ENCODE data around the gene C5orf52.
A peak's percentile ranks its signal among the peaks of the same experiment; 100 is the strongest.

Gene C5orf52

GRCh38 chr5:157708866-157709265 is 37.5 kb downstream of the C5orf52 start:
- TF ChIP-seq ZBTB26 (tag by site-specific recombination; optimal IDR thresholded peaks at IDR 0.05) (peak; percentile 14), ZBTB48 (tag by site-specific recombination; IDR thresholded peaks at IDR 0.05) (no peak)
- H3K4me1 ChIP-seq (ENCODE audit: control insufficient read depth, insufficient read depth, low read length): no peaks in the 10 kb centered on the region

GRCh38 chr5:157709346-157709745 is 38.0 kb downstream of the C5orf52 start:
- H3K9me3 ChIP-seq (ENCODE audit: control insufficient read depth, insufficient read depth, low read depth, low read length): no peaks in the 10 kb centered on the region
- H3K27ac ChIP-seq (ENCODE audit: extremely low read depth, low read depth, low read length): no peak overlapping the region
- H3K36me3 ChIP-seq (ENCODE audit: control insufficient read depth in 2 of 2, insufficient read depth in 1 of 2, low read length in 2 of 2): no peaks in the 10 kb centered on the region
- ChIA-PET CTCF (interaction anchor here (1.2 kb wide), 1 partner anchor 9 kb away, joined by 5 read pairs; no protein-coding TSS in a partner anchor), POLR2A (no interaction called here)
- TF ChIP-seq ZBTB10 (tag by site-specific recombination; IDR thresholded peaks at IDR 0.05): no peak
- no peak for TF ChIP-seq ZSCAN18 (tag by site-specific recombination; IDR thresholded peaks at IDR 0.05)
- no peak for TF ChIP-seq ZNF623 (tag by site-specific recombination; IDR thresholded peaks at IDR 0.05)
- H3K4me1 ChIP-seq (ENCODE audit: control insufficient read depth, insufficient read depth, low read length): no peaks in the 10 kb centered on the region
- no peak overlapping the region for H3K4me3 ChIP-seq (ENCODE audit: low read depth, low read length)

More at GRCh38 chr5:157708866-157709265, 37.5 kb downstream of the C5orf52 start:
- CTCF ChIA-PET: interaction anchor here (1.2 kb wide), 1 partner anchor 10 kb away, joined by 5 read pairs; no protein-coding TSS in a partner anchor
- H3K27ac ChIP-seq (ENCODE audit: extremely low read depth, low read depth, low read length): no peak overlapping the region
- no peak overlapping the region for H3K4me3 ChIP-seq (ENCODE audit: low read depth, low read length)
- H3K36me3 ChIP-seq (ENCODE audit: control insufficient read depth in 2 of 2, insufficient read depth in 1 of 2, low read length in 2 of 2): no peaks in the 10 kb centered on the region
- H3K9me3 ChIP-seq (ENCODE audit: control insufficient read depth, insufficient read depth, low read depth, low read length): no peaks in the 10 kb centered on the region
- POLR2A ChIA-PET: no interaction called here

- ChIA-PET CTCF (no interaction called here), POLR2A (no interaction called here)
- Histone ChIP-seq H3K9me3 (ENCODE audit: control insufficient read depth, insufficient read depth, low read depth, low read length) (no peaks in the 10 kb centered on the region), H3K4me1 (ENCODE audit: control insufficient read depth, insufficient read depth, low read length) (no peaks in the 10 kb centered on the region), H3K36me3 (ENCODE audit: control insufficient read depth in 2 of 2, insufficient read depth in 1 of 2, low read length in 2 of 2) (no peaks in the 10 kb centered on the region), H3K4me3 (ENCODE audit: low read depth, low read length) (no peak overlapping the region), H3K27ac (ENCODE audit: extremely low read depth, low read depth, low read length) (no peak overlapping the region)
- TF ChIP-seq ZNF610 (tag by site-specific recombination; IDR thresholded peaks at IDR 0.05; ENCODE audit: borderline replicate concordance) (no peak), ZBTB20 (tag by site-specific recombination; IDR thresholded peaks at IDR 0.05) (no peak), ZNF26 (tag by site-specific recombination; IDR thresholded peaks at IDR 0.05) (no peak), PATZ1 (tag by site-specific recombination; IDR thresholded peaks at IDR 0.05) (no peak), TRIM28 (IDR thresholded peaks at IDR 0.05; ENCODE audit: borderline replicate concordance, low read length) (no peak), YY1 (tag by site-specific recombination; IDR thresholded peaks at IDR 0.05) (no peak), ZNF677 (tag by site-specific recombination; IDR thresholded peaks at IDR 0.05) (no peak), ZEB2 (tag by site-specific recombination; IDR thresholded peaks at IDR 0.05) (no peak), ZNF747 (tag by site-specific recombination; IDR thresholded peaks at IDR 0.05) (no peak), MEIS1 (CRISPR knock-in tag; IDR thresholded peaks at IDR 0.05; ENCODE audit: borderline replicate concordance) (no peak), ZNF560 (tag by site-specific recombination; IDR thresholded peaks at IDR 0.05; ENCODE audit: borderline replicate concordance) (no peak), ZNF514 (tag by site-specific recombination; IDR thresholded peaks at IDR 0.05) (no peak), ELK4 (IDR thresholded peaks at IDR 0.05; ENCODE audit: borderline replicate concordance, low read depth, low read length) (no peak), WT1 (tag by site-specific recombination; IDR thresholded peaks at IDR 0.05) (no peak)
Measured at GRCh38 chr5:157710431-157710830, 39.1 kb downstream of the C5orf52 start.

All from HEK293 (cell line).